ENCODE results near the gene ATP5F1E.
"Not testable (repeated sequence)": the region's sequence is repeated elsewhere in the genome, so short reads cannot be mapped to it uniquely, and the experiment has no call there.

ATP5F1E gene

GRCh38 chr20:59042796-59043631, 10.9 kb upstream of the ATP5F1E start:
- peak; percentile 89 to 94 (median 93) for DNase-seq

GRCh38 chr20:59042151-59042795, 10.1 kb upstream of the ATP5F1E start, which contains the start of gene PRELID3B:
TSS of gene PRELID3B (minus strand) at chr20:59042786. CDS start at chr20:59042730, 56 bp downstream.
- no peak for DNase-seq

- DNase-seq = not testable (repeated sequence)
Observed at GRCh38 chr20:59041487-59041886, 9.4 kb upstream of the ATP5F1E start.

GRCh38 chr20:59040667-59041066, 8.5 kb upstream of the ATP5F1E start:
- no peak for DNase-seq

- DNase-seq = no peak
Observed at GRCh38 chr20:59039233-59039632, 7.1 kb upstream of the ATP5F1E start.

- no peak for DNase-seq
Observed at GRCh38 chr20:59037386-59037785, 5.3 kb upstream of the ATP5F1E start.

- DNase-seq = peak in 1 of 3 experiments; percentile 26
Observed at GRCh38 chr20:59035381-59035780, 3.2 kb upstream of the ATP5F1E start.

- peak in 2 of 3 experiments; percentile 82 to 97 for DNase-seq
Observed at GRCh38 chr20:59033616-59034165, 1.6 kb upstream of the ATP5F1E start.

GRCh38 chr20:59033093-59033492, 958 bp upstream of the ATP5F1E start:
- no peak for DNase-seq

GRCh38 chr20:59032713-59033059, 551 bp upstream of the ATP5F1E start:
- peak in 2 of 3 experiments; percentile 59 to 98 for DNase-seq

GRCh38 chr20:59031564-59032022, 542 bp downstream of the ATP5F1E start:
- peak in 2 of 3 experiments; percentile 32 to 63 for DNase-seq

- no peak for DNase-seq
Observed at GRCh38 chr20:59030911-59031563, 1.1 kb downstream of the ATP5F1E start.

GRCh38 chr20:59028812-59029211, 3.3 kb downstream of the ATP5F1E start:
- no peak for DNase-seq

- DNase-seq = no peak
Observed at GRCh38 chr20:59027741-59028320, 4.3 kb downstream of the ATP5F1E start.

- DNase-seq = no peak
Observed at GRCh38 chr20:59026904-59027740, 5.0 kb downstream of the ATP5F1E start.

GRCh38 chr20:59025511-59025910, 6.6 kb downstream of the ATP5F1E start:
- no peak for DNase-seq

GRCh38 chr20:59025086-59025485, 7.0 kb downstream of the ATP5F1E start:
- no peak for DNase-seq

- DNase-seq = no peak
Observed at GRCh38 chr20:59024111-59024530, 8.0 kb downstream of the ATP5F1E start.

GRCh38 chr20:59023616-59024015, 8.5 kb downstream of the ATP5F1E start:
- DNase-seq = no peak

GRCh38 chr20:59022754-59023153, 9.4 kb downstream of the ATP5F1E start:
- no peak for DNase-seq

GRCh38 chr20:59020938-59021551, 11.1 kb downstream of the ATP5F1E start:
- DNase-seq = no peak
